Measurements from ENCODE around the gene GRIK4.
A peak's percentile ranks its signal among the peaks of the same experiment; 100 is the strongest.
"Not testable (repeated sequence)": the region's sequence is repeated elsewhere in the genome, so short reads cannot be mapped to it uniquely, and the experiment has no call there.

The GRIK4 gene

GRCh38 chr11:120601536-120601935, 90.0 kb downstream of the GRIK4 start:
- H3K27me3 Mint-ChIP-seq: peaks cover 22% of the 10 kb centered on the region
- no peaks in the 10 kb centered on the region for H3K36me3 Mint-ChIP-seq (ENCODE audit: low read depth)
- no peak for DNase-seq
- no peaks in the 10 kb centered on the region for H3K9me3 Mint-ChIP-seq
- no peaks in the 10 kb centered on the region for H3K4me1 Mint-ChIP-seq (ENCODE audit: low read depth)
- no peak overlapping the region for H3K27ac Mint-ChIP-seq
- no peak overlapping the region for H3K4me3 Mint-ChIP-seq

GRCh38 chr11:120603071-120603470, 91.5 kb downstream of the GRIK4 start:
- H3K27ac Mint-ChIP-seq: no peak overlapping the region
- DNase-seq: no peak
- no peaks in the 10 kb centered on the region for H3K36me3 Mint-ChIP-seq (ENCODE audit: low read depth)
- peaks cover 23% of the 10 kb centered on the region for H3K27me3 Mint-ChIP-seq
- H3K9me3 Mint-ChIP-seq: no peaks in the 10 kb centered on the region
- H3K4me1 Mint-ChIP-seq (ENCODE audit: low read depth): no peaks in the 10 kb centered on the region
- no peak overlapping the region for H3K4me3 Mint-ChIP-seq

GRCh38 chr11:120605469-120605868, 93.9 kb downstream of the GRIK4 start:
- H3K4me3 Mint-ChIP-seq: no peak overlapping the region
- no peaks in the 10 kb centered on the region for H3K4me1 Mint-ChIP-seq (ENCODE audit: low read depth)
- no peaks in the 10 kb centered on the region for H3K36me3 Mint-ChIP-seq (ENCODE audit: low read depth)
- H3K9me3 Mint-ChIP-seq: no peaks in the 10 kb centered on the region
- DNase-seq: no peak
- no peak overlapping the region for H3K27ac Mint-ChIP-seq
- H3K27me3 Mint-ChIP-seq: peaks cover 17% of the 10 kb centered on the region

GRCh38 chr11:120606211-120607010, 94.9 kb downstream of the GRIK4 start:
- H3K4me3 Mint-ChIP-seq: no peak overlapping the region
- peaks cover 17% of the 10 kb centered on the region for H3K27me3 Mint-ChIP-seq
- H3K9me3 Mint-ChIP-seq: no peaks in the 10 kb centered on the region
- no peaks in the 10 kb centered on the region for H3K36me3 Mint-ChIP-seq (ENCODE audit: low read depth)
- no peak overlapping the region for H3K27ac Mint-ChIP-seq
- no peaks in the 10 kb centered on the region for H3K4me1 Mint-ChIP-seq (ENCODE audit: low read depth)
- DNase-seq: no peak

GRCh38 chr11:120608061-120608460, 96.5 kb downstream of the GRIK4 start:
- Mint-ChIP-seq H3K4me3 (no peak overlapping the region), H3K9me3 (no peaks in the 10 kb centered on the region), H3K4me1 (ENCODE audit: low read depth) (peaks cover 7% of the 10 kb centered on the region), H3K36me3 (ENCODE audit: low read depth) (no peaks in the 10 kb centered on the region), H3K27ac (no peak overlapping the region), H3K27me3 (peaks cover 14% of the 10 kb centered on the region)
- no peak for DNase-seq

- no peak overlapping the region for H3K4me3 Mint-ChIP-seq
- H3K4me1 Mint-ChIP-seq (ENCODE audit: low read depth): peaks cover 10% of the 10 kb centered on the region
- peaks cover 14% of the 10 kb centered on the region for H3K27me3 Mint-ChIP-seq
- H3K9me3 Mint-ChIP-seq: no peaks in the 10 kb centered on the region
- no peak overlapping the region for H3K27ac Mint-ChIP-seq
- H3K36me3 Mint-ChIP-seq (ENCODE audit: low read depth): no peaks in the 10 kb centered on the region
- DNase-seq: no peak
Measured at GRCh38 chr11:120608760-120609211, 97.2 kb downstream of the GRIK4 start.

- Mint-ChIP-seq H3K9me3 (no peaks in the 10 kb centered on the region), H3K4me1 (ENCODE audit: low read depth) (peaks cover 10% of the 10 kb centered on the region), H3K4me3 (no peak overlapping the region), H3K36me3 (ENCODE audit: low read depth) (no peaks in the 10 kb centered on the region), H3K27ac (no peak overlapping the region), H3K27me3 (peaks cover 12% of the 10 kb centered on the region)
- no peak for DNase-seq
Measured at GRCh38 chr11:120610111-120610510, 98.6 kb downstream of the GRIK4 start.

GRCh38 chr11:120611581-120611980, 100.0 kb downstream of the GRIK4 start:
- peaks cover 17% of the 10 kb centered on the region for H3K27me3 Mint-ChIP-seq
- no peaks in the 10 kb centered on the region for H3K36me3 Mint-ChIP-seq (ENCODE audit: low read depth)

GRCh38 chr11:120612513-120613263, 101.1 kb downstream of the GRIK4 start:
- H3K27ac Mint-ChIP-seq: peak overlapping the region; percentile 20
- no peaks in the 10 kb centered on the region for H3K36me3 Mint-ChIP-seq (ENCODE audit: low read depth)
- H3K27me3 Mint-ChIP-seq: peaks cover 10% of the 10 kb centered on the region
- H3K9me3 Mint-ChIP-seq: peaks cover 4% of the 10 kb centered on the region
- DNase-seq: no peak
- H3K4me1 Mint-ChIP-seq (ENCODE audit: low read depth): peaks cover 10% of the 10 kb centered on the region
- no peak overlapping the region for H3K4me3 Mint-ChIP-seq

More at GRCh38 chr11:120611581-120611980, 100.0 kb downstream of the GRIK4 start:
- H3K27ac Mint-ChIP-seq: no peak overlapping the region
- peaks cover 10% of the 10 kb centered on the region for H3K4me1 Mint-ChIP-seq (ENCODE audit: low read depth)
- H3K4me3 Mint-ChIP-seq: no peak overlapping the region
- no peaks in the 10 kb centered on the region for H3K9me3 Mint-ChIP-seq
- DNase-seq: no peak

- peaks cover 10% of the 10 kb centered on the region for H3K27me3 Mint-ChIP-seq
- H3K9me3 Mint-ChIP-seq: peaks cover 10% of the 10 kb centered on the region
- H3K4me3 Mint-ChIP-seq: no peak overlapping the region
- peaks cover 10% of the 10 kb centered on the region for H3K4me1 Mint-ChIP-seq (ENCODE audit: low read depth)
- H3K27ac Mint-ChIP-seq: no peak overlapping the region
- H3K36me3 Mint-ChIP-seq (ENCODE audit: low read depth): no peaks in the 10 kb centered on the region
- no peak for DNase-seq
Measured at GRCh38 chr11:120613264-120614226, 102.0 kb downstream of the GRIK4 start.

GRCh38 chr11:120615391-120615790, 103.8 kb downstream of the GRIK4 start:
- Mint-ChIP-seq H3K4me3 (no peak overlapping the region), H3K27me3 (peaks cover 10% of the 10 kb centered on the region), H3K27ac (no peak overlapping the region), H3K9me3 (peaks cover 10% of the 10 kb centered on the region), H3K4me1 (ENCODE audit: low read depth) (peaks cover 10% of the 10 kb centered on the region), H3K36me3 (ENCODE audit: low read depth) (no peaks in the 10 kb centered on the region)
- no peak for DNase-seq

GRCh38 chr11:120618399-120618798, 106.9 kb downstream of the GRIK4 start:
- peaks cover under 1% of the 10 kb centered on the region for H3K4me1 Mint-ChIP-seq (ENCODE audit: low read depth)
- H3K27me3 Mint-ChIP-seq: peaks cover 15% of the 10 kb centered on the region
- H3K27ac Mint-ChIP-seq: no peak overlapping the region
- DNase-seq: no peak
- no peaks in the 10 kb centered on the region for H3K36me3 Mint-ChIP-seq (ENCODE audit: low read depth)
- H3K9me3 Mint-ChIP-seq: peaks cover 10% of the 10 kb centered on the region
- no peak overlapping the region for H3K4me3 Mint-ChIP-seq

- H3K4me1 Mint-ChIP-seq (ENCODE audit: low read depth): no peaks in the 10 kb centered on the region
Measured at GRCh38 chr11:120622189-120622875, 110.8 kb downstream of the GRIK4 start.

GRCh38 chr11:120624992-120625391, 113.4 kb downstream of the GRIK4 start:
- H3K4me1 Mint-ChIP-seq (ENCODE audit: low read depth); H3K27ac Mint-ChIP-seq; H3K36me3 Mint-ChIP-seq (ENCODE audit: low read depth); H3K9me3 Mint-ChIP-seq; H3K4me3 Mint-ChIP-seq; DNase-seq: not testable (repeated sequence)
- peaks cover 15% of the 10 kb centered on the region for H3K27me3 Mint-ChIP-seq

More at GRCh38 chr11:120622189-120622875, 110.8 kb downstream of the GRIK4 start:
- Mint-ChIP-seq H3K36me3 (ENCODE audit: low read depth) (no peaks in the 10 kb centered on the region), H3K4me3 (no peak overlapping the region), H3K27me3 (peaks cover 15% of the 10 kb centered on the region), H3K9me3 (peaks cover 10% of the 10 kb centered on the region), H3K27ac (no peak overlapping the region)
- DNase-seq: no peak
